ENCODE measurements around the gene ATAD3C. TPM values are rescaled to one million over a fixed set of nuclear protein-coding genes. Genes with fewer than 3 reads are reported as not detected.
"Not testable (repeated sequence)": the region's sequence is repeated elsewhere in the genome, so short reads cannot be mapped to it uniquely, and the experiment has no call there.

ATAD3C gene
- total RNA-seq, 1 donor from 2014 or later = 2.4 TPM

GRCh38 chr1:1460540-1461130 lies 11.1 kb downstream of the ATAD3C start:
- DNase-seq (ENCODE audit: extremely low spot score, unreplicated experiment) = no peak
- no peak for TF ChIP-seq CTCF (conservative IDR thresholded peaks at IDR 0.05)
- no peaks in the 10 kb centered on the region for H3K4me1 Mint-ChIP-seq (ENCODE audit: unreplicated experiment)
- no peak overlapping the region for H3K27ac Mint-ChIP-seq
- H3K4me3 Mint-ChIP-seq = no peak overlapping the region
- no peaks in the 10 kb centered on the region for H3K9me3 Mint-ChIP-seq
- no peaks in the 10 kb centered on the region for H3K36me3 Mint-ChIP-seq
- H3K27me3 Mint-ChIP-seq = no peaks in the 10 kb centered on the region

- H3K9me3 Mint-ChIP-seq = no peaks in the 10 kb centered on the region
- H3K4me1 Mint-ChIP-seq (ENCODE audit: unreplicated experiment) = no peaks in the 10 kb centered on the region
- no peak overlapping the region for H3K27ac Mint-ChIP-seq
- no peaks in the 10 kb centered on the region for H3K27me3 Mint-ChIP-seq
- no peaks in the 10 kb centered on the region for H3K36me3 Mint-ChIP-seq
- TF ChIP-seq CTCF (conservative IDR thresholded peaks at IDR 0.05) = no peak
- DNase-seq (ENCODE audit: extremely low spot score, unreplicated experiment) = no peak
- no peak overlapping the region for H3K4me3 Mint-ChIP-seq
These were observed 12.3 kb downstream of the ATAD3C start for GRCh38 chr1:1461721-1462317.

GRCh38 chr1:1462318-1462966 lies 13.0 kb downstream of the ATAD3C start:
- no peaks in the 10 kb centered on the region for H3K4me1 Mint-ChIP-seq (ENCODE audit: unreplicated experiment)
- no peak for TF ChIP-seq CTCF (conservative IDR thresholded peaks at IDR 0.05)

GRCh38 chr1:1463312-1463711 lies 13.8 kb downstream of the ATAD3C start:
- Mint-ChIP-seq H3K9me3 (no peaks in the 10 kb centered on the region), H3K27me3 (no peaks in the 10 kb centered on the region), H3K4me1 (ENCODE audit: unreplicated experiment) (no peaks in the 10 kb centered on the region), H3K36me3 (no peaks in the 10 kb centered on the region), H3K4me3 (no peak overlapping the region), H3K27ac (no peak overlapping the region)
- TF ChIP-seq CTCF (conservative IDR thresholded peaks at IDR 0.05) = no peak
- no peak for DNase-seq (ENCODE audit: extremely low spot score, unreplicated experiment)

More at GRCh38 chr1:1462318-1462966, 13.0 kb downstream of the ATAD3C start:
- Mint-ChIP-seq H3K27ac (no peak overlapping the region), H3K36me3 (no peaks in the 10 kb centered on the region), H3K9me3 (no peaks in the 10 kb centered on the region), H3K27me3 (no peaks in the 10 kb centered on the region), H3K4me3 (no peak overlapping the region)
- DNase-seq (ENCODE audit: extremely low spot score, unreplicated experiment) = no peak

- not testable (repeated sequence) for H3K27ac Mint-ChIP-seq; H3K27me3 Mint-ChIP-seq; DNase-seq (ENCODE audit: extremely low spot score, unreplicated experiment); H3K4me3 Mint-ChIP-seq; H3K9me3 Mint-ChIP-seq; H3K36me3 Mint-ChIP-seq
- peaks cover 14% of the 10 kb centered on the region for H3K4me1 Mint-ChIP-seq (ENCODE audit: unreplicated experiment)
These were observed 18.9 kb downstream of the ATAD3C start for GRCh38 chr1:1468196-1468985.

Measured in type B pancreatic cell (in vitro differentiated cells).